TTC549 (cell line): ENCODE results near the gene GALNT13.
A peak's percentile ranks its signal among the peaks of the same experiment; 100 is the strongest.

ENCODE experiments used
- FAIRE-seq: peaks from 2 replicates; lab custom pipeline; 2012; peaks lifted over from hg19 to GRCh38; lab: Jason Lieb, UNC

The GALNT13 gene

DNA sequence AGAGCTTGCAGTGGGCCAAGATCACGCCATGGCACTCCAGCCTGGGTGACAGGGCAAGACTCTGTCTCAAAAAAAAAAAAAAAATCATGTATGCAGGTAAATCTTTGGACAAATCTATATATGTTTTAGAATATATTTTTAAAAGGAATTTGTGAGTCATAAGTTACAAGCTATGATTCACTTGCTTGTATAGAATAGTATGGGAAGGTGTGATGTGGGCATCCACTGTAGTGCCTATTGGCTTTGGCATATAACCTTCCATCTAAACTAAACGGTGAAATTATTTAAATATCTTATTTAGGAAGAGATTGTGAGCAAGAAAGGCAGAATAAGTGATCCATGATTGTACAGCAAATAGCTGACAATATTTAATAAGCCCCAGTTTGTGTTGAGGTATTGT is 261.1 kb downstream of the GALNT13 start:
- FAIRE-seq, result no peak

DNA sequence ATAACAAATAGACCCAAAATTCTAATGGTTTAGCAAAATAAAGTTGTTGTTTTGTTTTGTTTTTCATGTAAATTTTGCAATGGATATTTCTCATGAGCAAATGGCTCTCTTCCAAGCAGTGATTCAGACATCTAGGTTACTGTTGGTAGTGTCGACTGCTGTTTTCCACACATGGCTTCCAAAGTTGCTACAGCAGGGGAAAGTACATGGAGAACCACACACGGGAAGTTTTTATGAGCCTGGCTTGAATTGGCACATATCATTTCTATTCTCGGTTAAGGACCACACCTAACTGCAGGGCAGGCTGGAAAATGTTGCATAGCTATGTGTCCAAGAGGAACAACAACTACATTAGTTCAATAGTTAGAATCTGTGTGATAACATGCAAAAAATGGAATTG is 262.1 kb downstream of the GALNT13 start:
- no peak for FAIRE-seq

DNA sequence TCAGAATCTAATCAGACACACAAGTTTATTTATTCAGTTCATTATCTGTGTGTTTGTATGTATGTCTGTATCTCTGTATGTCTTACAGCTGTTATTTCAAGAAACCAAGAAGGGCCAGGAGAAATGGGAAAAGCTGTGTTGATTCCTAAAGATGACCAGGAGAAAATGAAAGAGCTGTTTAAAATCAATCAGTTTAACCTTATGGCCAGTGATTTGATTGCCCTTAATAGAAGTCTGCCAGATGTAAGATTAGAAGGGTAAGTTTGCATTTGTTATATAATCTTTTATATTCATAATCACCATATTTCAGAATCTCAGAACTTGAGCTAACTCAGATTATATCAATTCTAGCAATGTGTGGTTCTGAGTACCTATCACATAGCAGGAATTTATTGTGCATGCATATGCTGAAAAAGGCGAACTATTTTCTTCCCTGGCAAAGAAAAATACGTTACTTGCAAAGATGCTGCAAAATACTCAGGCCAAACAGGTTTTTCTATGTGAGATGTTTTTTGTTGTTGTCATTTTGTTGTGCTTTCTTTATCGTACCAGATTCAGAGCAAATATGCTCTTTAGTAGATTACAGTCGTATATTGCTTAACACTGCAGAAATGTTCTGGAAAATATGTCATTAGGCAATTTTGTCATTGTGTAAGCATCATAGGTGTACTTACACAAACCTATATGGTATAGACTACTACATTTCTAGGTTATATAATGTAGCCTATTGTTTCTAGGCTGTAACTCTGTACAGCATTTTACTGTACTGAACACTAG is 268.7 kb downstream of the GALNT13 start:
- FAIRE-seq, result no peak

DNA sequence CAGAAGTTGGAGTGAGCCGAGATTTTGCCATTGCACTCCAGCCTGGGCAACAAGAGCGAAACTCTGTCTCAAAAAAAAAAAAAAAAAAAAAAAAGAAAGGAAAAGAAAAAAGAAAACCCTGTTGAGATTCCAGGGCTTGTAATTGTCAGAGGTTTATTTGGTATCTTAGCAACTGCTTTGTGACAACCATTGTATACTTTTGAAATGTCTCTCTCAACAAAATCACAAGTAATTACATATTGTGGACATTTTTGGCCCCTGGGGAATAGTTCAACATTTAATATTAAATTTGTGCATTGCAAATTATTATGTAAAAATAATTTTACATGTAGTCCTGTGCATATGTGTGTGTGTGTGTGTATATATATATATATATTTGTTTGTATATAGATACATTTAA is 270.8 kb downstream of the GALNT13 start:
- FAIRE-seq, result no peak

DNA sequence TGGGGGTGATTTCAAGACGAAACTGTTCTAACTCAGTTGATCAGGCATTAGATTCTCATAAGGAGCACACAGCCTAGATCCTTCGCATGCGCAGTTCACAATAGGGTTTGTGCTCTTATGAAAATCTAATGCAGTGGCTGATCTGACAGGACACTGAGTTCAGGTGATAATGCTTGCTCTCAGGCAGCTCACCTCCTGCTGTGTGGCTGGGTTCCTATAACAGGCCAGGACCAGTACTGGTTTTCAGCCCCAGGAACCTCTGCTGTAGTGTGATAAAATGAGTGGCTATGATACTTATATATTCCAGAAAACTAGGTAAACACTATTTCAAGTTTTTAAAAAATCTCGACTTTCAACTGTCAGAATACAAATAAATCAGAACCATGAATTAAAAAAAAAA is 271.4 kb downstream of the GALNT13 start:
- FAIRE-seq, result no peak

DNA sequence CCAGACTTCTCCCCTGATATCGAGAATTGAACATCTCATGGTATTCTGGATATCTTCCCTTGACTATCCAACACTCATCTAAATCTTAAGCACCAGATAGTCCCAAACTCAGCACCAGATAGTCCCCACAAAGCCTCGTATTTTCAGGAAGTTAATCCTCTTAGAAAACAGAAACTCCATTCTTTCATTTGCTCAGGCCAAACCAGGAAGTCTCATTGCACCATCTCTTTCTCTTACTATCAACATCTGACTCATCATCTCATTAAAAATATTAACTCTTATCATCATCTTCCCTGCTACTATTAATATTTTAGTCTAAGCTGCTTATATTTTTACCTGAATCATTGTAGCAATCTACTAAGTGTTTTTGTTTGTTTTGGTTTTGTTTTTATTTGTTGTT is 286.4 kb downstream of the GALNT13 start:
- no peak for FAIRE-seq

DNA sequence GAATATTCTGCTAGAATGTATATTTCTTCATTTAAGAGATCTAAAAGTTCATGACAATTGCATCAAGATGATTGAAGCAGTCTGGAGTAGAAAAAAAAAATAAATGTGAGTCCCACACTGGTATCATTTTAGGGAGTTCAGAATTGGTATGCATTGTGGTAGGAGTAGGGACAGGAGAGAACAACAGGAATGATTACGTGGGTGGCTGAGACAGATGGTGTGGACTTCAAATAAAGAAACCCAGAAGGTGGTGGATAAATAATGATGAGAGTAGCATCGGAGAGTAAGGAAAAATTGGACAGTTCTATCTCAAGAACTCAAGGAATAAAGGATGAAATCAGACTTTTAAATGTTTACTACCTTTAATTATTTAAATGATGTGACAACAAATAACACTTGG is 289.6 kb downstream of the GALNT13 start:
- FAIRE-seq, result no peak

DNA sequence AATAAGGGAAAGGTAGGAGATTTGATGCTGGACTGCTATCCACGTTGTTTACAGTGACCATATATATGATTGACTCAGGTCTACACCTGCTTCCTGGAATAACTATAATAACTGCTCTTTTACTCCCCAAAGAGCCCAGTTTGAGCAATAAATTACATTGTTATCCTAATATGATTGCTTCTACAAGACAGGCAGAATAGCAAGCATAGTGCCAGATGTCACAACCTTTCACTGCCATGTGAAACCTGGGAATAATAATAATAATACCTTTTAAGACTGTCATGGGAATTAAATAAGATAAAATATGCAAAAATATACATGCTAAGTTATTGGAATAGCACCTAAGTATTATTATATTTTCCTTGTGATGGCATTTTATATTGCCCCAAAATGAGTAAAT is 298.7 kb downstream of the GALNT13 start:
- FAIRE-seq, result no peak

DNA sequence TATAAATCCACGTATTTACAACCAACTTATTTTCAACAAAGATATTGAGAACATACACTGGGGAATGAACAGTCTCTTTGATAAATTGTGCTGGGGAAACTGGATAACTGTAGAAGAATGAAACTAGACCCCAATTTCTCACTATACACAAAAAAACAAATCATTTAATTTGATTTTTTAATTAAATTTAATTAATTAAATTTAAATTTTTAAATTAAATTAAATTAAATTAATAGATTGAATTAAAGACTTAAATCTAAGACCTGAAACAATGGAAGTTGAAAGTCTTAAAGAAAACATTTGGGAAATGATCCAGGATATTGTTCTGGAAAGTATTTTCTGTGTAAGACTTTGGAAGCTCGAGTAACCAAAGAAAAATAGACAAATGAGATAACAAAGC is 301.4 kb downstream of the GALNT13 start:
- peak; percentile 17 for FAIRE-seq

DNA sequence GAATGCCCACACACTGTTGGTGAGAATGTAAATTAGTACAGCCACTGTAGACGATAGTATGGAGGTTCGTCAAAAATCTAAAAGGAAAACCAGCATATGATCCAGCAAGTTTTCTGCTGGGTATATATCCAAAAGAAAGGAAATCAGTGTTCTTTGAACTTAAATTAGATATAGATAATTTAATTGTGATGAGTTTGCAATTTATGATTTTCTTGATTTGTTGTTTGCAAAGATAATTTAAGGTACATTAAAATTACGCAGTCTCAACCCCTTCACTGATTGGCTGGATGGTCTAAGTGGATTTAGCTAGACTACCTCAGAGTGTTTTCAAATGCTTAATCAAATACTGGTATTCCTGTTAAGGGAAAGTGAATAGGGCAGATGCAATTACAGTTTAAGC is 302.2 kb downstream of the GALNT13 start:
- FAIRE-seq, result no peak

DNA sequence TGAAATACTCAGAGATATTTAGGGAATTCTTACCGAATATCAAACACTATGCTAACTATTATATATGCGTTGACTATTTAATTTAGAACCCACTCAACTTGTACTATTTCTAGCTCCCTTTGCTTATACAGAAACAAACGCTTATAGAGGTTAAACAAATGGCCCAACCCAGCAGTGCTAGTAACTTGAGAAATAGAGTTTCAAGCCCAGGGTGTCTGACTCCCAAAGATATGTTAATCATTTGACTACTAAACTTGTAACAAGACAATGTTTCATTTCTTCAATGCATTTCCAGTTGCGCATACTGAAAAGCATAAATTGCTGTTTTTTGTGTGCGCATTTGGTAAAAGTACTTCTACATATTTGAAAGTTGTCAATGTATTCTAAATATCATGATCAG is 310.3 kb downstream of the GALNT13 start:
- no peak for FAIRE-seq

DNA sequence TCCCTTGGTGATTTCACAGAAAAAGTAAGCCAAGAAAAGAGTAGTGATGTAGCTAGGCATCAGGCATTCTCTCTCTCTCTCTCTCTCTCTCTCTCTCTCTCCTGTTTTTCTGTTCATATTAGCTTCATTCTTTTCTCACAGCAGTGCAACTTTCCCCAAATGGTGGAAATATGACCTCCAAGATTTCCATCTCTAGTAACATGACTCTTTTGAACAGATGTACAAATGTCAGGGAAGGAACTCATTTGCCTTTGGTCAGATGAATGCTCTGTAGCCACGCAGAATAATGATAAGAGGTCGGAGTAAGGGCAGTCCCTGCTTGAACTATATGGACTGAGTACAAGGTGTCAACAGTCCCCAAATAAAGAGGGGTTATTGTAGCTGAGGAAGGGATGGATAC is 316.2 kb downstream of the GALNT13 start:
- FAIRE-seq, result no peak

DNA sequence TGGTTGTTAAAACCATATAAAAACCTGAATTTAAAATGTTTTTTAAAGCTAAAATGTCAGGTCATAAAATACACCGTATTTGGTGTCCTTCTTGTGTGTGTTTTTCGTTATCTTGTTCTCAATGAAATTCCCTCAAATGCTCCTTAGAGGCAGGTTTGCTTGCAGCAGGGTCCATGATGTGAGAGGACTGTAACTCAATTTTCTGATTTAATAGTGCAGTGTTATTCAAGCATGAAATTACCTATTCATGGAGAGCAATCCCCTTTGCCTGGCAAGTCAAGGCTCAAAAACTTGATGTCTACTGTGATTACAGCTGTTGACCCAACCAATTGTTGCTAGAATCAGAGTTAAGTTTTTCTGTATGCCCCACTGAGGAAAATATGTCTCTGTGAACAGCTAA is 318.2 kb downstream of the GALNT13 start:
- no peak for FAIRE-seq

DNA sequence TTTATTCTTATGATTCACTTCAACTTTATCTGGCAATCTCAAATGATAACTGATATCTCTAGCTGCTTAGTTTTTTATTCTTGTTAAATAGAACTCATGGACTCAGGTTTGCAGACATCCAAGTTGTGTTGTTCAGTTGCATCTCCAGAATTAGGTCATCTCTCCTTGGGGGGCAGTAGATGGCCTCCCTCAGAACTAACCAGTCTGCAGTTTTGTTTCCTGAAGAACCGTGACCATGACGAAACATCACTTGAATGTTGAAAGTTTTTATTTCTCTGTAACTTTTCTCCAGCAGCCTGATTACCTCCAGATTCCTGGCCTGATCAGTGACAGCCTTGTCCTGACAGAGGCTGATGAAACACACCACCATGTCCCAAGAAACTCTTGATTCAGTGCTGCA is 321.5 kb downstream of the GALNT13 start:
- FAIRE-seq, result no peak

DNA sequence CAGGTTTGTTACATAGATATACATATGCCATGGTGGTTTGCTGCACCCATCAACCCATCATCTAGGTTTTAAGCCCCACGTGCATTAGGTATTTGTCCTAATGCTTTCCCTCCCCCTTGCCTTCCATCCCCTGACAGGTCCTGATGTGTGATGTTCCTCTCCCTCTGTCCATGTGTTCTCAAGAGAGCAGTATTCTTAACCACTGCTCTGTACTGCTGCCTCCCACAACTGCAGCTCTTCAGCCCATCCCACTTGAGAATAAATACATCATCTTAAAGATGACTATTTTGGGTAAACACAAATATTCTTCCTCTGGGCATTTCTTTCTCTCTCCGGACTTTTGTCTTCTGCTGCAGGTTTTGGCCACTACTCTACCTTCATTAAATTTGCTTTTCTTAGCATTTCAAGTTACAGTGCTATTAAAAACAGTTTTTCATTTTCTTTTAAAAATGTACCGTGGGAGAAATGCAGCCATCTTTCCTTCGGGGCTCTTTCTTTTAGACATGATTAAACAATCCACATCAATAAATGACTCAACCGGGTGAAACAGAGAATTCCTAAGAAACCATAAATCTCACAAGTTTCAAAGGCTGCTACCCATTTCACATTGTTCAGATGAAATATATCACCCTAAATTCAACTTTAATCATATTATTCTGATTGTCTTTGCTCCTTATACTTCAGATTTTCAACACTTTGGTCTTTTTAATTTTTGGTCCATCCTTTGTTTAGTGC is 323.4 kb downstream of the GALNT13 start:
- no peak for FAIRE-seq

DNA sequence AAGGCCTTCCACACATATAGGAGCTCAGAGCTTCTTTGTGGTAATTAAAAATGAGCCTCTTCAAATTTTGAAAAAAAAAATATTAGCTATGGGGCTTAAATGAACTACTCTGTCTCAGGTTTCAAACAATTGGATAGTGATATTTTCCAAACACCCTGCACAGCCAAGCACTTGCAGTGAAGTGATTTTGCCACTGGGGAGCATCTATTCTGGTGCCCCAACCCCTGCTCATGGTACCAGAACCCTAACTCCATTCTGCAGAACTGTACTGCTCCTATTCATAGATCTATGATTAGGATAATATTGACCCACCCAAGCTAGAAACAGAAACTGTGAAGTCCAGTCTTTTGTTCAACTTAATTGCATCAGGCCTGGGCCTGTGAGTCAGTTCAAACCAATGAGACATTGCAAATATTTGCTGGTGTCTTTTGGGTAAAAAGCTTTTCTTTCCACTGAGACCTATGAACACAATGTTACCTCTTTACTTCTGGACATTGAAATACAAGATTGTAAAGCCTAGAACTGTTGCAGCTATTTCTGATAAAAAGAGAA is 324.0 kb downstream of the GALNT13 start:
- no peak for FAIRE-seq

DNA sequence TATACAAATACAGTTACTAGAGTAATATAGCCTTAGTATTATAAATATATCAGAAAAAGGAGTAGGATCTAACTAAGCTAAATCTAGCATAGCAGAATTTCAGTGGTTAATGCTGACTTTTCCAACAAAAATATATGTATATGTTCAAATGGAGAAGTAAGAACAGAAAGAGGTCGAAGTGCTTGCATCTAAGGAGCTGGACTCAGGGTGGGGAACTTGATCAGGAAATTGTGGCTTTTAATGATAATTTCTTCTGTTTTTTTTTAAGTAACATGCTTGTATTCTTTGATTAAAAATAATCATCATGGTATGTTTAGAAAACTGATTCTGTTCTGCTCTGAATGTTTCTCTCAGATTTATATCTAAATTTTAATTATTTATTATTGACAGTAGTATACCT is 327.1 kb downstream of the GALNT13 start:
- no peak for FAIRE-seq

DNA sequence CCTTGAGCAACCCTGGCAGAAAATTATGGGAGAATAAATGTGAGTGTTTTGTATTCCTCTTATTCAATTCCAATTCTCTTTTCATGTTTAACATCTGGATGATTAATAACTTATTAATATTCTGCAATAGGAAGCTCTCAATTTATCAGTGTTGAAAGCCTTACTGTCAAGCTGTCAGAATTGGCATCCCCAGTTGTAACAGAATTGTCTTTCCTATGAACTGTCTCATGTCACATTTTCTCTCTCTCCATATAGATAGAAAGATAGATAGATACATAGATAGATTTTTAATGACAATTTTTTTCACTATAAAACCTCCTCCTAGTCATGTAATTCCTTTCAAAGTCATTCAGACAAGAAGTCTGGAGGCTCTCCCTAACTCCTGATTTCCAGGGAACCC is 331.5 kb downstream of the GALNT13 start:
- no peak for FAIRE-seq

DNA sequence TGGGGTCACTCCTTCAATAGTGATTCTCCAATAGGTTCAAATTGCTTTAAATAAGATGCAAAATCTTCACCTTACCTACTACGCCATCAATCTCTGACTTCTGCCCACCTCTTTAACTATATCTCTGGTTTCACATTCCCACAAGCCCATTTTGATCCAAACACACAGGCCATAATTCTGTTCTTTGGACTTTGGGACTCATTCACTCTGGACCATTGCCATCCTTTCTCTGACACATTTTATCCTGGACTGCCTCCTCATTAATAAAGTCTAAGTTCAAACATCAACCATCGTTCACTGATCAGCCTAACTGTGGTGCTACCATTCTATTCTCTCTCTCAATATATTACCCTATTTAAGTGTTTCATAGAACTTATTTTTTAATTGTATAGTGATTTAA is 332.2 kb downstream of the GALNT13 start:
- no peak for FAIRE-seq

DNA sequence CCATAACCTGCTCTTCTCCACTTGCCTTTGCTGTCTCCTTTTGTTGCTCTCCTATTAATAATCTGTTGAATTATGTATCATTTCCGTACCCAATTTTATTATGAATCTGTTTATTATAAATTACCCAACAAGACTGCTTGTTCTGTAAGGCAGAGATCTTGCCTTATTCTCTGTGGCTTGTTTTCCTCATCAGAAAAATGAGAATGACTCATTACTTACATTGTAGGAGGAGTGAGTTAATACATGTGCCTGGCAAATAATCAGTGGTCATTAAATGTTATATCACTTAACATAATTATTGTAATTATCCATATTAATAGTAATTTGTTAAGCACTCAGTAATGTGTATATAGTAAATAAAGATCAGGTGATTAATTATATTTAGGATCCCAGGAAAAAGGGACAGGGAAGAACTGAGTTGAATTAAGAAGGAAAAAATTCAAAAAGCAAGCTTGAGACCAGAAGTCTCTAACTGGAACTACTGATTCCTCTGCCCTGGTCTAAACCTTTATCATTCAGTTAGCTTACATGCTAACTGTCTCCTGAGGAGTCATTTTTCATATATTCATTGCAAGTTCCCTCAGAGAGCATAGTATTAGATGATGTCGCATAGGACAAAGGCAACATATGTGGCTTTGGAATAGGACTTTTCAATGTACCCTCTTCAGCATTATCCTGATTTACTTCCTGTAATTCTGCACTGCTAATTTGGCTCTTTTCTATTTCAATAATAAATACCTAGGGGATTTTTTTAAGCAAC is 335.7 kb downstream of the GALNT13 start:
- no peak for FAIRE-seq

DNA sequence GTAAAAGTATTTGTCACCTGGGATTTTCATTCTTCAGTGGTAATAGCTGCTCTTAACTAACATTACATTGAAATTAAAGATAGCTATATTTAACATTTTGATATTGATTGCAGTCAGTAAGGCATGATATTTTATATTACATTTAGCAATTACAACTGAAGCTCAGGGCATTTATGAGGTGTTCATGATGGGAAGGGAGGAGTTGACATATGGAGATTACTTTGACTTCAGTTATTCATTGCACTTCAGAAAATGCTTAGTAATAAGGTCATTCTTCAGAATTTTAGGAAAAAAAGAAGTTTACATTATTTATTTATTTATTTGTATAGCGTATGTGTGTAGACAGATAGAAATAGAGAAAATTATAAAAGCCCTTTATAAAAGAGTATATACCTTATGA is 352.0 kb downstream of the GALNT13 start:
- FAIRE-seq, result no peak

DNA sequence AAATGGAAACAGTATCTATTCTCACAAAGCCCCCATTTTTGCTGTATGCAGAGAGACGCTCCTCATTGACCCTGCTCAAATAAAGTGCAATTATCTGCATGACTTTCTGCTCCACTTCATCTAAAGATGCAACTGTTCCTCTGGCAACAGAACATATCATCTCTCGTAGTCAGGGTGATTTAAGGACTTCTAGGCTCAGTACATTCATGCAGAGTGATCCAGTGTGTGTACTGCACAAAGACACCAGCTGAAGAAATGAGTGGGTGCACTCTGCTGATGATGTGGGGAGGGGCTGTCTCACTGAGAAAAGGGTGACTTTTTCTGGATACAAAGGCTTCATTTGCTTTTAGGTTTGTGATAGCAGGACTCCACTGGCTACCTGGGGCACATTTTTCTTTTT is 355.2 kb downstream of the GALNT13 start:
- no peak for FAIRE-seq
